Keratinocyte (primary cell): ENCODE data around the gene NIPAL1. TPM values are rescaled to one million over a fixed set of nuclear protein-coding genes. Genes with fewer than 3 reads are reported as not detected.

Experiments used
- DNase-seq: peaks from one replicate; pipeline ENCODE4 v3.0.0-alpha.2; 2011; ENCODE audit warnings: low read depth, missing footprints, low spot score
- FAIRE-seq: peaks from 2 replicates; lab custom pipeline; 2011; peaks lifted over from hg19 to GRCh38; lab: Jason Lieb, UNC
- H2AFZ ChIP-seq: 2 replicates; pipeline ENCODE4 v1.6.0; 2012; ENCODE audit warnings: low read length, control low read depth, inconsistent platforms; ENCODE audit not compliant: control insufficient read depth
- H3K27ac ChIP-seq: 2 replicates; pipeline ENCODE4 v1.5.1; 2011; ENCODE audit warnings: low read length; ENCODE audit not compliant: control insufficient read depth, insufficient read depth
- H3K27me3 ChIP-seq: 3 replicates; pipeline ENCODE4 v1.6.0; 2011; ENCODE audit warnings: low read length; ENCODE audit not compliant: control insufficient read depth, insufficient read depth; ENCODE audit errors: extremely low read depth
- H3K36me3 ChIP-seq, 2 experiments: 2 replicates in 1 of 2; 3 replicates in 1 of 2; pipeline ENCODE4 v1.5.1; 2011; ENCODE audit warnings: low read length in 2 of 2, mild to moderate bottlenecking in 1 of 2; ENCODE audit not compliant: control insufficient read depth in 2 of 2, insufficient read depth in 2 of 2; ENCODE audit errors: extremely low read depth in 1 of 2
- H3K4me1 ChIP-seq: 3 replicates; pipeline ENCODE4 v1.5.1; 2011; ENCODE audit warnings: low read length; ENCODE audit not compliant: control insufficient read depth, insufficient read depth; ENCODE audit errors: extremely low read depth
- H3K4me2 ChIP-seq: 3 replicates; pipeline ENCODE4 v1.6.0; 2011; ENCODE audit warnings: low read depth, low read length; ENCODE audit not compliant: control insufficient read depth, insufficient read depth; ENCODE audit errors: extremely low read depth
- H3K4me3 ChIP-seq, 3 experiments: fragments of 200-600 bp in 1 of 3; sonication (generic) in 1 of 3; 2 replicates in 2 of 3; 3 replicates in 1 of 3; pipeline ENCODE4 v1.5.1; 2011 to 2016; ENCODE audit warnings: low read length in 3 of 3, mild to moderate bottlenecking in 3 of 3, control low read depth in 2 of 3, inconsistent platforms in 1 of 3, low read depth in 1 of 3, mixed read lengths in 1 of 3, mixed run types in 1 of 3, moderate library complexity in 1 of 3; ENCODE audit not compliant: control insufficient read depth in 2 of 3, insufficient read depth in 2 of 3; ENCODE audit errors: extremely low read depth in 1 of 3
- H3K79me2 ChIP-seq: 2 replicates; pipeline ENCODE4 v1.6.0; 2012; ENCODE audit warnings: low read length; ENCODE audit not compliant: control insufficient read depth, insufficient read depth
- H3K9ac ChIP-seq: 3 replicates; pipeline ENCODE4 v1.6.0; 2011; ENCODE audit warnings: low read length; ENCODE audit not compliant: control insufficient read depth, insufficient read depth; ENCODE audit errors: extremely low read depth
- H3K9me1 ChIP-seq: 3 replicates; pipeline ENCODE4 v1.6.0; 2011; ENCODE audit warnings: low read length; ENCODE audit not compliant: control insufficient read depth, insufficient read depth; ENCODE audit errors: extremely low read depth
- H3K9me3 ChIP-seq: 2 replicates; pipeline ENCODE4 v1.5.1; 2012; ENCODE audit warnings: low read depth, low read length; ENCODE audit not compliant: control insufficient read depth
- H4K20me1 ChIP-seq: 3 replicates; pipeline ENCODE4 v1.6.0; 2011; ENCODE audit warnings: low read length; ENCODE audit not compliant: control insufficient read depth, insufficient read depth; ENCODE audit errors: extremely low read depth
- EZH2 ChIP-seq: IDR thresholded peaks from one replicate; pipeline ENCODE4 v1.6.1; 2012; ENCODE audit warnings: inconsistent platforms, mild to moderate bottlenecking, low read length, moderate library complexity
- dilution Hi-C: fragments of 300-500 bp; cut with MboI; formaldehyde crosslinking; loops from one replicate; pipeline ENCODE4 v1.7.0; 2020; ENCODE audit warnings: low sequenced_read_pairs; ENCODE audit not compliant: extremely low pct_ligation_motif_present
- polyA plus RNA-seq, 5 experiments: library from polyadenylated mRNA; depleted of rRNA in 3 of 5; stranded (reverse) in 3 of 5; stranded (forward) in 1 of 5; unstranded in 1 of 5; fragments of >200 nt; gene quantifications; 1 replicate in 1 of 5; 2 replicates in 3 of 5; 3 replicates in 1 of 5; pipeline versions ENCODE4 v1.2.1 to v1.2.3, GENCODE V29; 2011 to 2012; ENCODE audit warnings: missing spikeins in 2 of 5, low read depth in 1 of 5, low replicate concordance in 1 of 5
- TF ChIP-seq, protein P1 (sequence below), 3 experiments: IDR thresholded peaks in 1 of 3; conservative IDR thresholded peaks in 1 of 3; optimal IDR thresholded peaks in 1 of 3; 2 replicates in 2 of 3; 3 replicates in 1 of 3; pipeline versions ENCODE3 to v1.5.1; 2011; ENCODE audit warnings: low read length in 3 of 3, mild to moderate bottlenecking in 3 of 3, moderate library complexity in 2 of 3, control low read depth in 1 of 3, inconsistent platforms in 1 of 3; ENCODE audit not compliant: insufficient read depth in 2 of 3; ENCODE audit errors: extremely low read depth in 1 of 3

NIPAL1 gene
- polyA plus RNA-seq, 1 donor (not counting 4 experiments of a cell fraction or from before 2014, with no cell fraction given): 18.9 TPM

DNA sequence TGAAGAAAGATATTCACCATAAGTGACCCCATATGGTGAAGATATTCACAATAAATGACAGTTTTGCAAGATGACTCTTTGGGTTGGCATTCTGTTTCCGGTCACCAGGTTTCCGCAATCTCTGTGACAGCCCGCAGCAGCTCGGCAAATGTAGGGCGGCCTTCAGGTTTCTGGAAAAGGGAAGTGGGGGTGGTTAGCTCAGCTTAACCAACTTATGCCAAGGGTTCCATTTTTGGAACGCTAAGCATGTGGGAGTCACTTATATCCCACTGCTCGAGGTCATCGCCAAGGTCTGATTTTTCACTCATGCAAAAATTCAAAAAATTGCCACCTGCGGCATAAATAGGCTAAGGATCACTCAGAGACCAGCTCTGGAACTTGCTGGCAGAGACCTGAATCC, 51.0 kb downstream of the NIPAL1 start:
- no peaks in the 10 kb centered on the region for H3K9me3 ChIP-seq
- dilution Hi-C loops: no loop called here
- no peak overlapping the region for H3K4me2 ChIP-seq
- TF ChIP-seq, protein P1, sequence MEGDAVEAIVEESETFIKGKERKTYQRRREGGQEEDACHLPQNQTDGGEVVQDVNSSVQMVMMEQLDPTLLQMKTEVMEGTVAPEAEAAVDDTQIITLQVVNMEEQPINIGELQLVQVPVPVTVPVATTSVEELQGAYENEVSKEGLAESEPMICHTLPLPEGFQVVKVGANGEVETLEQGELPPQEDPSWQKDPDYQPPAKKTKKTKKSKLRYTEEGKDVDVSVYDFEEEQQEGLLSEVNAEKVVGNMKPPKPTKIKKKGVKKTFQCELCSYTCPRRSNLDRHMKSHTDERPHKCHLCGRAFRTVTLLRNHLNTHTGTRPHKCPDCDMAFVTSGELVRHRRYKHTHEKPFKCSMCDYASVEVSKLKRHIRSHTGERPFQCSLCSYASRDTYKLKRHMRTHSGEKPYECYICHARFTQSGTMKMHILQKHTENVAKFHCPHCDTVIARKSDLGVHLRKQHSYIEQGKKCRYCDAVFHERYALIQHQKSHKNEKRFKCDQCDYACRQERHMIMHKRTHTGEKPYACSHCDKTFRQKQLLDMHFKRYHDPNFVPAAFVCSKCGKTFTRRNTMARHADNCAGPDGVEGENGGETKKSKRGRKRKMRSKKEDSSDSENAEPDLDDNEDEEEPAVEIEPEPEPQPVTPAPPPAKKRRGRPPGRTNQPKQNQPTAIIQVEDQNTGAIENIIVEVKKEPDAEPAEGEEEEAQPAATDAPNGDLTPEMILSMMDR (optimal IDR thresholded peaks at IDR 0.05 in 1 of 3, IDR thresholded peaks at IDR 0.05 in 1 of 3, conservative IDR thresholded peaks at IDR 0.05 in 1 of 3; ENCODE audit: extremely low read depth in 1 of 3, insufficient read depth in 2 of 3, low read length in 3 of 3): no peak
- TF ChIP-seq EZH2: no peak
- no peak overlapping the region for H3K4me3 ChIP-seq
- no peaks in the 10 kb centered on the region for H4K20me1 ChIP-seq
- H3K9me1 ChIP-seq: no peaks in the 10 kb centered on the region
- H3K4me1 ChIP-seq: no peaks in the 10 kb centered on the region
- H3K9ac ChIP-seq: no peak overlapping the region
- DNase-seq (no peak), FAIRE-seq (no peak)
- no peaks in the 10 kb centered on the region for H3K79me2 ChIP-seq
- no peak overlapping the region for H2AFZ ChIP-seq
- H3K27me3 ChIP-seq: no peaks in the 10 kb centered on the region
- no peak overlapping the region for H3K27ac ChIP-seq
- no peaks in the 10 kb centered on the region for H3K36me3 ChIP-seq

DNA sequence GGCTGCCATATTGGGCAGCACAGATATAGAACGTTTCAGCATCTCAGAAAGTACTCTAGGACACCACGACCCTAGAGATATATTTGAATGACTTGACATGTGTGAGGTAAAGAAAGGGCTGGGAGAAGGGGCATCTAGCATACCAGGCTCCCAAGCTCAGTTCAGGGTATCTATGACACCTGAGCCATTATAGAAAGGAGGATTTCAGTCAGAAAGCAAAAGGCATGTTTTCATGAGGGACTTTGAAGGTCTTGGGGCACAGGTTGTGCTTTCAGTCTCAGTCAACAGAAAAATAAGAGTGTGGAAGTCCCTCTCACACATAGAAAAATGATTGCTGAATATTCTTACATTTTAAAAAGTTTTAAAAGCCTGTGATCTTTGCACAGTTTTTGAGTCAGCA, 51.6 kb downstream of the NIPAL1 start:
- H3K9me3 ChIP-seq: no peaks in the 10 kb centered on the region
- H3K9me1 ChIP-seq: no peaks in the 10 kb centered on the region
- H3K4me2 ChIP-seq: no peak overlapping the region
- no peaks in the 10 kb centered on the region for H4K20me1 ChIP-seq
- no peaks in the 10 kb centered on the region for H3K27me3 ChIP-seq
- no peak overlapping the region for H2AFZ ChIP-seq
- DNase-seq (no peak), FAIRE-seq (no peak)
- no peak overlapping the region for H3K9ac ChIP-seq
- TF ChIP-seq, protein P1 (optimal IDR thresholded peaks at IDR 0.05 in 1 of 3, IDR thresholded peaks at IDR 0.05 in 1 of 3, conservative IDR thresholded peaks at IDR 0.05 in 1 of 3; ENCODE audit: extremely low read depth in 1 of 3, insufficient read depth in 2 of 3, low read length in 3 of 3): no peak
- no peak for TF ChIP-seq EZH2
- H3K4me1 ChIP-seq: no peaks in the 10 kb centered on the region
- dilution Hi-C loops: no loop called here
- no peak overlapping the region for H3K27ac ChIP-seq
- no peaks in the 10 kb centered on the region for H3K79me2 ChIP-seq
- H3K36me3 ChIP-seq: no peaks in the 10 kb centered on the region
- H3K4me3 ChIP-seq: no peak overlapping the region
